ENCODE measurements around the gene GALM.
"Not testable (repeated sequence)": the region's sequence is repeated elsewhere in the genome, so short reads cannot be mapped to it uniquely, and the experiment has no call there.

The GALM gene

DNA sequence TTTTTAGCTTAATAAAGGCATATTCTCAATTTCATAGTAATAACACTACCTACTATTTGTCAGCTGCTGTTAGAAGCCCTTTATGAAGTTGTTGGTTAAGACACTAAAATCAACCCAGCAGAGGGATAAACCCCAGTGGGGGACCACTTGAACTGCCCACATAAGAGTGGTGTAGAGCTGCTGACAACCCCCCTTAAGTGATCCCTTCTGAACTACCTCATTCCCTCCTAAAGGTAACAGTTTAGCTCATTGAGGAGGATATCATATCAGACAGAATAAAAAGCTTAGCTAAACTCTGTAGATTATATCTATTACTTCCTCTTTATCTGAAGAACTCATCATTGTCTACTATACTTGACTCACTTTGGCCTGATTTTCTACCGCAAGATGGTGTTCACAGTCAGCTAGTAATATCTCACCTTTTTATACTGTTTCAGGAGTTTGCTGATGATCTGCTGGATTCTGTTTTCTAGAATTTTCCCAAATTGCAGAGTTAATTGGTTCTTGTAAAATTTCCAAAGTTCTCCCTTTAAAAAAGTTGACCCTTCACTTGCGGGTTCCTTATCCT lies 16.2 kb downstream of the GALM start:
- no peaks in the 10 kb centered on the region for H4K20me1 ChIP-seq (ENCODE audit: insufficient read depth, low read length)
- H3K9me2 ChIP-seq (ENCODE audit: low read depth, low read length) = no peaks in the 10 kb centered on the region
- H3K4me3 ChIP-seq (ENCODE audit: low read depth, low read length, poor library complexity, severe bottlenecking) = no peak overlapping the region
- TF ChIP-seq EZH2 (IDR thresholded peaks at IDR 0.05; ENCODE audit: borderline replicate concordance, low read length) = no peak
- TF ChIP-seq CTCF (IDR thresholded peaks at IDR 0.05; ENCODE audit: low read length) = no peak
- H3K9ac ChIP-seq (ENCODE audit: low read length) = no peak overlapping the region
- H3K4me1 ChIP-seq (ENCODE audit: insufficient read depth, low read length, severe bottlenecking) = no peaks in the 10 kb centered on the region
- H3F3A ChIP-seq (ENCODE audit: insufficient read depth, low read length) = no peaks in the 10 kb centered on the region
- H3K9me3 ChIP-seq (ENCODE audit: low read length) = no peaks in the 10 kb centered on the region
- no peak overlapping the region for H2AFZ ChIP-seq (ENCODE audit: low read length)
- no peak overlapping the region for H3K4me2 ChIP-seq (ENCODE audit: low read length)
- no peaks in the 10 kb centered on the region for H3K27me3 ChIP-seq (ENCODE audit: insufficient read depth, low read length)
- H3K36me3 ChIP-seq (ENCODE audit: insufficient read depth, low read length) = no peaks in the 10 kb centered on the region
- no peaks in the 10 kb centered on the region for H3K79me2 ChIP-seq (ENCODE audit: insufficient read depth, low read length)
- H3K27ac ChIP-seq (ENCODE audit: low read depth, low read length, poor library complexity, severe bottlenecking) = no peak overlapping the region

DNA sequence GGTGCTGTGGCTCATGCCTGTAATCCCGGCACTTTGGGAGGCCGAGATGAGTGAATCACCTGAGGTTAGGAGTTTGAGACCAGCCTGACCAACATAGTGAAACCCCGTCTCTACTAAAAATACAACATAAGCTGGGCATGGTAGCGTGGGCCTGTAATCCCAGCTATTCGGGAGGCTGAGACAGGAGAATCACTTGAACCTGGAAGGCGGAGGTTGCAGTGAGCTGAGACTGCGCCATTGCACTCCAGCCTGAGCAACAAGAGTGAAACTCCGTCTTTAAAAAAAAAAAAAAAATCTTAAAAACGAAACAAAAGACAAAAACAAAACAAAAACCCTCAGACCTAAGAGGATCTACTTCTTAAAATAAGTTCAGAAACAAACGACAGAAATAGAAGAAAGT lies 16.7 kb downstream of the GALM start:
- not testable (repeated sequence) for H3K79me2 ChIP-seq (ENCODE audit: insufficient read depth, low read length); H3K9ac ChIP-seq (ENCODE audit: low read length); H3K4me1 ChIP-seq (ENCODE audit: insufficient read depth, low read length, severe bottlenecking); H3K27me3 ChIP-seq (ENCODE audit: insufficient read depth, low read length); H3K4me2 ChIP-seq (ENCODE audit: low read length); H2AFZ ChIP-seq (ENCODE audit: low read length); H3F3A ChIP-seq (ENCODE audit: insufficient read depth, low read length); H3K27ac ChIP-seq (ENCODE audit: low read depth, low read length, poor library complexity, severe bottlenecking); H3K9me2 ChIP-seq (ENCODE audit: low read depth, low read length); H3K4me3 ChIP-seq (ENCODE audit: low read depth, low read length, poor library complexity, severe bottlenecking); H4K20me1 ChIP-seq (ENCODE audit: insufficient read depth, low read length); H3K36me3 ChIP-seq (ENCODE audit: insufficient read depth, low read length); H3K9me3 ChIP-seq (ENCODE audit: low read length)

GRCh38 chr2:38683766-38684165 lies 17.9 kb downstream of the GALM start:
- H2AFZ ChIP-seq (ENCODE audit: low read length) = no peak overlapping the region
- TF ChIP-seq EZH2 (IDR thresholded peaks at IDR 0.05; ENCODE audit: borderline replicate concordance, low read length) = no peak
- TF ChIP-seq CTCF (IDR thresholded peaks at IDR 0.05; ENCODE audit: low read length) = no peak
- no peaks in the 10 kb centered on the region for H3K9me3 ChIP-seq (ENCODE audit: low read length)
- H3K4me1 ChIP-seq (ENCODE audit: insufficient read depth, low read length, severe bottlenecking) = no peaks in the 10 kb centered on the region
- no peak overlapping the region for H3K9ac ChIP-seq (ENCODE audit: low read length)
- H3K9me2 ChIP-seq (ENCODE audit: low read depth, low read length) = no peaks in the 10 kb centered on the region
- H3K27ac ChIP-seq (ENCODE audit: low read depth, low read length, poor library complexity, severe bottlenecking) = no peak overlapping the region
- no peak overlapping the region for H3K4me2 ChIP-seq (ENCODE audit: low read length)
- no peaks in the 10 kb centered on the region for H3K79me2 ChIP-seq (ENCODE audit: insufficient read depth, low read length)
- H3K36me3 ChIP-seq (ENCODE audit: insufficient read depth, low read length) = no peaks in the 10 kb centered on the region
- no peaks in the 10 kb centered on the region for H3F3A ChIP-seq (ENCODE audit: insufficient read depth, low read length)
- H4K20me1 ChIP-seq (ENCODE audit: insufficient read depth, low read length) = no peaks in the 10 kb centered on the region
- H3K27me3 ChIP-seq (ENCODE audit: insufficient read depth, low read length) = no peaks in the 10 kb centered on the region
- no peak overlapping the region for H3K4me3 ChIP-seq (ENCODE audit: low read depth, low read length, poor library complexity, severe bottlenecking)

- H3F3A ChIP-seq (ENCODE audit: insufficient read depth, low read length) = no peaks in the 10 kb centered on the region
- no peak overlapping the region for H3K9ac ChIP-seq (ENCODE audit: low read length)
- H3K9me2 ChIP-seq (ENCODE audit: low read depth, low read length) = no peaks in the 10 kb centered on the region
- no peaks in the 10 kb centered on the region for H3K9me3 ChIP-seq (ENCODE audit: low read length)
- H4K20me1 ChIP-seq (ENCODE audit: insufficient read depth, low read length) = no peaks in the 10 kb centered on the region
- no peak overlapping the region for H3K4me3 ChIP-seq (ENCODE audit: low read depth, low read length, poor library complexity, severe bottlenecking)
- no peaks in the 10 kb centered on the region for H3K36me3 ChIP-seq (ENCODE audit: insufficient read depth, low read length)
- no peak overlapping the region for H3K4me2 ChIP-seq (ENCODE audit: low read length)
- H3K27ac ChIP-seq (ENCODE audit: low read depth, low read length, poor library complexity, severe bottlenecking) = no peak overlapping the region
- no peaks in the 10 kb centered on the region for H3K79me2 ChIP-seq (ENCODE audit: insufficient read depth, low read length)
- H3K4me1 ChIP-seq (ENCODE audit: insufficient read depth, low read length, severe bottlenecking) = no peaks in the 10 kb centered on the region
- no peak overlapping the region for H2AFZ ChIP-seq (ENCODE audit: low read length)
- H3K27me3 ChIP-seq (ENCODE audit: insufficient read depth, low read length) = no peaks in the 10 kb centered on the region
- TF ChIP-seq CTCF (IDR thresholded peaks at IDR 0.05; ENCODE audit: low read length) (no peak), EZH2 (IDR thresholded peaks at IDR 0.05; ENCODE audit: borderline replicate concordance, low read length) (no peak)
Measured at GRCh38 chr2:38685116-38685735, 19.3 kb downstream of the GALM start.
